ENCODE data around the gene NYAP1. TPM values are rescaled to one million over a fixed set of nuclear protein-coding genes. Genes with fewer than 3 reads are reported as not detected.

Gene NYAP1
- total RNA-seq, 1 donor from 2014 or later, result 0.16 TPM

- ATAC-seq, result no peak
These were observed 19.5 kb upstream of the NYAP1 start, which contains the start of gene SPACDR for GRCh38 chr7:100464210-100464660. Gene SPACDR (minus strand): TSS chr7:100464260. CDS start chr7:100464025, 235 bp downstream.

GRCh38 chr7:100464791-100465190 is 18.9 kb upstream of the NYAP1 start:
- no peak for ATAC-seq

GRCh38 chr7:100465299-100465698 is 18.4 kb upstream of the NYAP1 start:
- ATAC-seq, result no peak

GRCh38 chr7:100465702-100466311 is 17.9 kb upstream of the NYAP1 start:
- peak; percentile 58 for ATAC-seq

GRCh38 chr7:100466653-100467605 is 16.8 kb upstream of the NYAP1 start:
- no peak for ATAC-seq

- ATAC-seq, result no peak
These were observed 15.9 kb upstream of the NYAP1 start for GRCh38 chr7:100467638-100468373.

GRCh38 chr7:100469227-100470044 is 14.3 kb upstream of the NYAP1 start:
- ATAC-seq, result peak; percentile 86

- no peak for ATAC-seq
These were observed 12.7 kb upstream of the NYAP1 start for GRCh38 chr7:100471021-100471420.

- peak; percentile 8 for ATAC-seq
These were observed 11.4 kb upstream of the NYAP1 start for GRCh38 chr7:100472121-100472851.

GRCh38 chr7:100472854-100473499 is 10.8 kb upstream of the NYAP1 start:
- ATAC-seq, result no peak

GRCh38 chr7:100475549-100475948 is 8.2 kb upstream of the NYAP1 start:
- ATAC-seq, result no peak

- no peak for ATAC-seq
These were observed 7.5 kb upstream of the NYAP1 start for GRCh38 chr7:100476101-100476780.

- ATAC-seq, result no peak
These were observed 6.5 kb upstream of the NYAP1 start for GRCh38 chr7:100476903-100477870.

- ATAC-seq, result peak; percentile 3
These were observed 5.9 kb upstream of the NYAP1 start for GRCh38 chr7:100477871-100478267.

GRCh38 chr7:100478958-100479660 is 4.6 kb upstream of the NYAP1 start, which contains the start of gene TSC22D4:
Gene TSC22D4 (minus strand): TSS chr7:100479214. CDS start chr7:100478038, 1,176 bp downstream.
- ATAC-seq, result peak; percentile 84

- no peak for ATAC-seq
These were observed 2.3 kb upstream of the NYAP1 start for GRCh38 chr7:100481466-100481865.

- no peak for ATAC-seq
These were observed 1.0 kb upstream of the NYAP1 start for GRCh38 chr7:100482728-100483089.

GRCh38 chr7:100483090-100483721 is 521 bp upstream of the NYAP1 start:
- peak; percentile 75 for ATAC-seq
